MM.1S (cell line): Measurements from ENCODE around the gene POLD2.

ENCODE experiments used
- DNase-seq: peaks from one replicate; pipeline ENCODE4 v3.0.0-alpha.2; 2015
- H2AFZ ChIP-seq: fragments of 300-600 bp; sonication (generic); 2 replicates; pipeline ENCODE4 v1.6.0; 2016; ENCODE audit warnings: antibody characterized with exemption, low read length
- H3F3A ChIP-seq: fragments of 300-600 bp; sonication (generic); 2 replicates; pipeline ENCODE4 v1.6.1; 2016; ENCODE audit warnings: mild to moderate bottlenecking, antibody characterized with exemption, low read length, moderate library complexity, mixed read lengths; ENCODE audit not compliant: insufficient read depth
- H3K27ac ChIP-seq: fragments of 300-600 bp; sonication (generic); 2 replicates; pipeline ENCODE4 v1.5.1; 2016; ENCODE audit warnings: mild to moderate bottlenecking, low read length
- H3K27me3 ChIP-seq: fragments of 300-600 bp; sonication (generic); replicated peaks from 2 replicates; pipeline ENCODE4 v1.6.0; 2016; ENCODE audit warnings: low read length; ENCODE audit not compliant: insufficient read depth
- H3K36me3 ChIP-seq: fragments of 300-600 bp; sonication (generic); replicated peaks from 2 replicates; pipeline ENCODE4 v1.6.1; 2016; ENCODE audit warnings: mild to moderate bottlenecking, low read length, mixed read lengths; ENCODE audit not compliant: insufficient read depth
- H3K4me1 ChIP-seq: fragments of 300-600 bp; sonication (generic); 2 replicates; pipeline ENCODE4 v1.6.1; 2016; ENCODE audit warnings: low read length, mixed read lengths
- H3K4me2 ChIP-seq: fragments of 300-600 bp; sonication (generic); 2 replicates; pipeline ENCODE4 v1.6.0; 2016; ENCODE audit warnings: low read depth, low read length
- H3K4me3 ChIP-seq: fragments of 300-600 bp; sonication (generic); 2 replicates; pipeline ENCODE4 v1.5.1; 2016; ENCODE audit warnings: low read length, mixed read lengths
- H3K79me2 ChIP-seq: fragments of 300-600 bp; sonication (generic); 2 replicates; pipeline ENCODE4 v1.6.1; 2016; ENCODE audit warnings: mixed run types, low read length, mixed read lengths
- H3K9ac ChIP-seq: fragments of 300-600 bp; sonication (generic); 2 replicates; pipeline ENCODE4 v1.6.1; 2016; ENCODE audit warnings: low read length, mixed read lengths
- H3K9me2 ChIP-seq: fragments of 300-600 bp; sonication (generic); replicated peaks from 2 replicates; pipeline ENCODE4 v1.6.1; 2016; ENCODE audit warnings: mild to moderate bottlenecking, low read length, mixed read lengths; ENCODE audit not compliant: insufficient read depth
- H3K9me3 ChIP-seq: fragments of 300-600 bp; sonication (generic); replicated peaks from 2 replicates; pipeline ENCODE4 v1.6.1; 2016; ENCODE audit warnings: mild to moderate bottlenecking, low read length, mixed read lengths; ENCODE audit not compliant: insufficient read depth
- H4K20me1 ChIP-seq: fragments of 300-600 bp; sonication (generic); 2 replicates; pipeline ENCODE4 v1.6.1; 2016; ENCODE audit warnings: mild to moderate bottlenecking, low read length, moderate library complexity, mixed read lengths; ENCODE audit not compliant: insufficient read depth
- EZH2 ChIP-seq: fragments of 300-600 bp; sonication (generic); optimal IDR thresholded peaks from 2 replicates; pipeline ENCODE3; 2017; ENCODE audit warnings: low read depth, mild to moderate bottlenecking, antibody characterized with exemption, low read length, mixed read lengths
- EZH2phosphoT487 ChIP-seq: fragments of 300-600 bp; sonication (generic); IDR thresholded peaks from 2 replicates; pipeline ENCODE4 v1.6.1; 2018; ENCODE audit warnings: antibody characterized with exemption, low read length
- TF ChIP-seq, protein P1 (sequence below): fragments of 300-600 bp; sonication (generic); IDR thresholded peaks from 2 replicates; pipeline ENCODE4 v1.5.1; 2016; ENCODE audit warnings: antibody characterized with exemption, low read length, mixed read lengths

Gene POLD2

GRCh38 chr7:44072364-44073231 is 50.8 kb downstream of the POLD2 start:
- no peak overlapping the region for H3K4me2 ChIP-seq
- no peak overlapping the region for H3K9ac ChIP-seq
- no peaks in the 10 kb centered on the region for H4K20me1 ChIP-seq
- TF ChIP-seq, protein P1, sequence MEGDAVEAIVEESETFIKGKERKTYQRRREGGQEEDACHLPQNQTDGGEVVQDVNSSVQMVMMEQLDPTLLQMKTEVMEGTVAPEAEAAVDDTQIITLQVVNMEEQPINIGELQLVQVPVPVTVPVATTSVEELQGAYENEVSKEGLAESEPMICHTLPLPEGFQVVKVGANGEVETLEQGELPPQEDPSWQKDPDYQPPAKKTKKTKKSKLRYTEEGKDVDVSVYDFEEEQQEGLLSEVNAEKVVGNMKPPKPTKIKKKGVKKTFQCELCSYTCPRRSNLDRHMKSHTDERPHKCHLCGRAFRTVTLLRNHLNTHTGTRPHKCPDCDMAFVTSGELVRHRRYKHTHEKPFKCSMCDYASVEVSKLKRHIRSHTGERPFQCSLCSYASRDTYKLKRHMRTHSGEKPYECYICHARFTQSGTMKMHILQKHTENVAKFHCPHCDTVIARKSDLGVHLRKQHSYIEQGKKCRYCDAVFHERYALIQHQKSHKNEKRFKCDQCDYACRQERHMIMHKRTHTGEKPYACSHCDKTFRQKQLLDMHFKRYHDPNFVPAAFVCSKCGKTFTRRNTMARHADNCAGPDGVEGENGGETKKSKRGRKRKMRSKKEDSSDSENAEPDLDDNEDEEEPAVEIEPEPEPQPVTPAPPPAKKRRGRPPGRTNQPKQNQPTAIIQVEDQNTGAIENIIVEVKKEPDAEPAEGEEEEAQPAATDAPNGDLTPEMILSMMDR: peak; percentile 46
- no peak for TF ChIP-seq EZH2
- no peak for TF ChIP-seq EZH2phosphoT487
- no peaks in the 10 kb centered on the region for H3K27me3 ChIP-seq
- no peak for DNase-seq
- H3K27ac ChIP-seq: no peak overlapping the region
- no peaks in the 10 kb centered on the region for H3K79me2 ChIP-seq
- H3K9me2 ChIP-seq: no peaks in the 10 kb centered on the region
- H3K4me3 ChIP-seq: no peak overlapping the region
- 0 out of 2 replicates have a peak, but pooled peaks cover 3% of the 10 kb centered on the region for H3K4me1 ChIP-seq
- no peak overlapping the region for H2AFZ ChIP-seq
- peaks cover 8% of the 10 kb centered on the region; the same call in 1 of the 2 replicates for H3F3A ChIP-seq
- no peaks in the 10 kb centered on the region for H3K9me3 ChIP-seq
- no peaks in the 10 kb centered on the region for H3K36me3 ChIP-seq

GRCh38 chr7:44071726-44072363 is 51.5 kb downstream of the POLD2 start:
- no peaks in the 10 kb centered on the region for H3K27me3 ChIP-seq
- no peak overlapping the region for H3K4me3 ChIP-seq
- 0 out of 2 replicates have a peak, but pooled peaks cover 3% of the 10 kb centered on the region for H3K4me1 ChIP-seq
- peaks cover 8% of the 10 kb centered on the region; the same call in 1 of the 2 replicates for H3F3A ChIP-seq
- H3K4me2 ChIP-seq: no peak overlapping the region
- H2AFZ ChIP-seq: no peak overlapping the region
- H3K9me2 ChIP-seq: no peaks in the 10 kb centered on the region
- no peak overlapping the region for H3K27ac ChIP-seq
- no peaks in the 10 kb centered on the region for H3K79me2 ChIP-seq
- no peaks in the 10 kb centered on the region for H4K20me1 ChIP-seq
- H3K36me3 ChIP-seq: no peaks in the 10 kb centered on the region
- no peak overlapping the region for H3K9ac ChIP-seq
- DNase-seq: no peak
- TF ChIP-seq, protein P1: no peak
- TF ChIP-seq EZH2phosphoT487: no peak
- TF ChIP-seq EZH2: no peak
- H3K9me3 ChIP-seq: no peaks in the 10 kb centered on the region

DNA sequence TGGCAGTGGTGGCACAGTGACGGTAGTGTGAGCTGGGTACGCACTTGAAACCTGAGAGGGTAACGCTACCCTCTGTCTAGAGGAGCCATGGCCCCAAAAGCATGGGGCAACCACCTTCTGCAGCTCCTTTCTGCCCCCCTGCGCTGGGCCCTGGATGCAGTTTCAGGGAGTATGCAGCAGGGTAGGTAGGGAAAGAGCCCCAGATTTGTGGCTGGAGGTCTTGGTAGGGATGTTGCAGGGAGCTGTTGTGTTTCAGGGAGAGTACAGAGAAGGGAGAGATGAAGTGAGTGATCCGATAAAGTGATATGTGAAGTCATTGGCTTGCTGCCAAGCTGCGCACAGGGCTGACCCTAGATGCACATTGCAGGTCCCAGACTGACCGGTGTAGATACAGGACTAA is 55.3 kb downstream of the POLD2 start:
- Histone ChIP-seq H3K36me3 (no peaks in the 10 kb centered on the region), H2AFZ (no peak overlapping the region), H3K27me3 (no peaks in the 10 kb centered on the region), H3K4me2 (no peak overlapping the region), H3K4me3 (no peak overlapping the region), H3K27ac (no peak overlapping the region), H3K9me2 (no peaks in the 10 kb centered on the region), H3K79me2 (no peaks in the 10 kb centered on the region), H3K4me1 (0 out of 2 replicates have a peak, but pooled peaks cover 3% of the 10 kb centered on the region), H3K9ac (no peak overlapping the region), H3K9me3 (no peaks in the 10 kb centered on the region), H3F3A (peaks cover 8% of the 10 kb centered on the region; the same call in 1 of the 2 replicates), H4K20me1 (no peaks in the 10 kb centered on the region)
- TF ChIP-seq, protein P1: no peak
- TF ChIP-seq EZH2: no peak
- no peak for TF ChIP-seq EZH2phosphoT487
- no peak for DNase-seq
